Osteocyte (in vitro differentiated cells): ENCODE data around the gene KBTBD13. TPM values are rescaled to one million over a fixed set of nuclear protein-coding genes. Genes with fewer than 3 reads are reported as not detected.

Experiments
- DNase-seq: peaks from one replicate; pipeline ENCODE4 v3.0.0; 2021; ENCODE audit warnings: mixed read lengths; ENCODE audit not compliant: unreplicated experiment; ENCODE audit errors: extremely low spot score
- H3K27ac Mint-ChIP-seq: one replicate; pipeline ENCODE4 v1.8.0; 2021; ENCODE audit warnings: mild to moderate bottlenecking, mixed read lengths; ENCODE audit not compliant: unreplicated experiment
- H3K27me3 Mint-ChIP-seq: one replicate; pipeline ENCODE4 v1.8.0; 2021; ENCODE audit warnings: mixed read lengths; ENCODE audit not compliant: unreplicated experiment
- H3K36me3 Mint-ChIP-seq: one replicate; pipeline ENCODE4 v1.8.0; 2021; ENCODE audit warnings: mixed read lengths; ENCODE audit not compliant: unreplicated experiment
- H3K4me1 Mint-ChIP-seq: one replicate; pipeline ENCODE4 v1.8.0; 2021; ENCODE audit warnings: mixed read lengths; ENCODE audit not compliant: unreplicated experiment
- H3K4me3 Mint-ChIP-seq: one replicate; pipeline ENCODE4 v1.8.0; 2021; ENCODE audit warnings: mild to moderate bottlenecking, moderate library complexity, mixed read lengths; ENCODE audit not compliant: unreplicated experiment
- H3K9me3 Mint-ChIP-seq: one replicate; pipeline ENCODE4 v1.8.0; 2021; ENCODE audit warnings: mixed read lengths; ENCODE audit not compliant: unreplicated experiment
- total RNA-seq: library from RNA; stranded (reverse); gene quantifications from 2 replicates; pipeline ENCODE4 v1.2.1, GENCODE V29; 2021
- TF ChIP-seq, protein P1 (sequence below): fragments of 200-600 bp; sonication (generic); IDR thresholded peaks from 2 replicates; pipeline ENCODE4 v1.5.0; 2021; ENCODE audit warnings: antibody characterized with exemption, mild to moderate bottlenecking, moderate library complexity

KBTBD13 gene
- total RNA-seq, 1 donor from 2014 or later = not detected

DNA sequence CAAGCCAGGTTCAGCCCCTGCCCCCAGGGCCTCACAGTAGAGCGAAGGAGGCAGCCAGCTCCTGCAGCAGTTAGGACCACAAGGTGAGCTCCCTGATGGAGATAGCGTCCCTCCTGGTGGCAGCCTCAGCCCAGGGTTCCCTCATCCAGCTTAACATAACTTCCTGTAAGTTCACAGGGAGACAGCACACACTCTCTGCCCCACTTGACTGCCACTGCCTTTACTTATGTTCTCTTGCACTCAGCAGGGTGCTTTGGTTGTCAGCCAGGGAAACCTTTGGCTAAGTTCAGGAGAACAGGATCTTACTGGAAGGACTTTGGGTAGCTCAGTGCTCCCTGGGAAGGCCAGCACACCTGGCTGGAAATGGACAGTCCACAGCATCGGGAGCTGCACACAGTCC, 10.9 kb downstream of the KBTBD13 start:
- Mint-ChIP-seq H3K27ac (no peak overlapping the region), H3K36me3 (no peaks in the 10 kb centered on the region), H3K27me3 (peaks cover 21% of the 10 kb centered on the region), H3K9me3 (no peaks in the 10 kb centered on the region), H3K4me1 (peaks cover 32% of the 10 kb centered on the region), H3K4me3 (no peak overlapping the region)
- no peak for DNase-seq
- TF ChIP-seq, protein P1, sequence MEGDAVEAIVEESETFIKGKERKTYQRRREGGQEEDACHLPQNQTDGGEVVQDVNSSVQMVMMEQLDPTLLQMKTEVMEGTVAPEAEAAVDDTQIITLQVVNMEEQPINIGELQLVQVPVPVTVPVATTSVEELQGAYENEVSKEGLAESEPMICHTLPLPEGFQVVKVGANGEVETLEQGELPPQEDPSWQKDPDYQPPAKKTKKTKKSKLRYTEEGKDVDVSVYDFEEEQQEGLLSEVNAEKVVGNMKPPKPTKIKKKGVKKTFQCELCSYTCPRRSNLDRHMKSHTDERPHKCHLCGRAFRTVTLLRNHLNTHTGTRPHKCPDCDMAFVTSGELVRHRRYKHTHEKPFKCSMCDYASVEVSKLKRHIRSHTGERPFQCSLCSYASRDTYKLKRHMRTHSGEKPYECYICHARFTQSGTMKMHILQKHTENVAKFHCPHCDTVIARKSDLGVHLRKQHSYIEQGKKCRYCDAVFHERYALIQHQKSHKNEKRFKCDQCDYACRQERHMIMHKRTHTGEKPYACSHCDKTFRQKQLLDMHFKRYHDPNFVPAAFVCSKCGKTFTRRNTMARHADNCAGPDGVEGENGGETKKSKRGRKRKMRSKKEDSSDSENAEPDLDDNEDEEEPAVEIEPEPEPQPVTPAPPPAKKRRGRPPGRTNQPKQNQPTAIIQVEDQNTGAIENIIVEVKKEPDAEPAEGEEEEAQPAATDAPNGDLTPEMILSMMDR = no peak

DNA sequence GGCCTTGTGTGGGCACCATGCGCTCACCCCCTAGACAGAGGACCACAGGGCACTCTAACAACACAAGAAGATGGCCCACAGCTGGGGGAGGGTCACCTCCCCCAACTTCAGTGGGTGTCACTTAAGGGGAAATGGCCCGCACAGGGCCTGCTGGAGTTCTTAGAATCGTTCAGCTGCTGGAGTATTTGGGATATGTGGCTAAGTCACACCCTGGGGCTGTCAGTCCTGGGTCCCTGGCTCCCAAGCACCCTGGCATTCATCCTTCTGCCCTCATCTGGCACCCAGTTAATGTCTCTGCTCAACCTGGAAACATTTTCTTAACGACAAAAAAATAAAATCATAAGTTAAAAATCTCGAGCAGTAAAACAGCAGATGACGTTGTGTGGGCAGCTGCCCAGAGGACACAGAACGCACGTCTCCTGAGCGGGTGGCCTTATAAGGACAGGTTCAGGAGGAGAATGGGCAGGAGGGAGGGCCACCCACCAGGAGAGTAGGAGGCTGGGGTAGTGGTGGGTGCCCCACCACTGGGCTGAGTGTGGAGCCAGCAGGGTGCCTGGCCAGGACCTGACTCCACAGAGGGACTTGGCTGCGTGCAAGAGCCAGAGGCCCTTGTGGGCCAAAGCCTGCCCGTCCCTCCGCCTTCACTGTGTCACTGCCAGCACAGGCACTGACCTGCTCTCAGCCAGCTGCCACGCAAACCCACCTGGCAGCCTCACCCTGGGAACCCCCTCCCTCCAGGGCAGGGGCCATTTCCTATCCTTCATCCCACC, 11.5 kb downstream of the KBTBD13 start:
- peak overlapping the region; percentile 35 for H3K27ac Mint-ChIP-seq
- no peak overlapping the region for H3K4me3 Mint-ChIP-seq
- no peaks in the 10 kb centered on the region for H3K9me3 Mint-ChIP-seq
- H3K36me3 Mint-ChIP-seq = no peaks in the 10 kb centered on the region
- TF ChIP-seq, protein P1 = no peak
- no peak for DNase-seq
- peaks cover 26% of the 10 kb centered on the region for H3K4me1 Mint-ChIP-seq
- H3K27me3 Mint-ChIP-seq = peaks cover 15% of the 10 kb centered on the region

GRCh38 chr15:65088643-65089021, 12.1 kb downstream of the KBTBD13 start:
- H3K4me3 Mint-ChIP-seq = no peak overlapping the region
- no peak overlapping the region for H3K27ac Mint-ChIP-seq
- H3K4me1 Mint-ChIP-seq = peaks cover 24% of the 10 kb centered on the region
- no peaks in the 10 kb centered on the region for H3K36me3 Mint-ChIP-seq
- DNase-seq = no peak
- H3K9me3 Mint-ChIP-seq = no peaks in the 10 kb centered on the region
- TF ChIP-seq, protein P1 = no peak
- peaks cover 13% of the 10 kb centered on the region for H3K27me3 Mint-ChIP-seq

- TF ChIP-seq, protein P1 = no peak
- Mint-ChIP-seq H3K9me3 (no peaks in the 10 kb centered on the region), H3K36me3 (no peaks in the 10 kb centered on the region), H3K4me3 (no peak overlapping the region), H3K27me3 (peaks cover 6% of the 10 kb centered on the region), H3K27ac (no peak overlapping the region), H3K4me1 (peaks cover 24% of the 10 kb centered on the region)
- no peak for DNase-seq
Observed at GRCh38 chr15:65089206-65089824, 12.8 kb downstream of the KBTBD13 start.

DNA sequence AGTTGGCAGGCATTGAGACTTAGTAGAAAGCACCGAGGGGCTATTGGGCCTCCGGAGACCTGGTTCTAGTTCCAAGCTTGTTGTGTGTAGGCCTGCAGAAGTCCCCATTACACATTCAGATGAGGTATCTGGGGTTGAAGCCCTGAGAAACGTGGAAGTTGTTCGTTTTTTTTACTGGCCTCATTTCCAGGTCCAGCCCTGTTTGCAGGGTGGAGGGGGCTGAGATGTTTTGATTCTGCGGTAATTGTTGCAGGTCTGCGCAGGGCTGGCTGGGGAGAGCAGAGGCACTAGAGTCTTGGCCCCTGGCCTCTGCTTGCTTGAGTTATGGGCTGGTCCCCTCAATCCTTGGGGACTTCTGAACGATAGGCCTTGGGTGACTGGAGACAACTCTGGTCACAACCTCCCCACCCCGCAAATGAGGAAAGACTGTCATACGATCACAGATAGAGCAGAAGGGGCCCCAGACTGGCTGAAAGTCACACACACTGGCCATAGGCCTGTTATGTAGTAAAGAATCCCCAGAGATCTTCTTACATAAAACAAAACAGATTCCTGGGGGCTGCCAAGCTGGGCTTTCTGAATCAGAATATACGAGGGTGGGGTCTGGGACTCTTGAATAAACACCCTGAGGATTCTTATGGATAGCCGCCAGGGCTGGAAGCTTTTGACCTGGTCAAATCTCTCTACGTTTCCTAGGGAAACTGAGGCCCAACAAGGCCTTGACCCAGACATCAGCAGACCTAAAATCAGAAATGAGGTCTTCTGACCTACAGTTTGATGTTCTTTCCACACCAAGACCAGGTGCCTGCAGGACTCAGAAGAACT, 15.6 kb downstream of the KBTBD13 start:
- H3K36me3 Mint-ChIP-seq = peaks cover 2% of the 10 kb centered on the region
- no peak for DNase-seq
- H3K27ac Mint-ChIP-seq = no peak overlapping the region
- H3K27me3 Mint-ChIP-seq = no peaks in the 10 kb centered on the region
- H3K9me3 Mint-ChIP-seq = no peaks in the 10 kb centered on the region
- peaks cover 31% of the 10 kb centered on the region for H3K4me1 Mint-ChIP-seq
- TF ChIP-seq, protein P1 = no peak
- no peak overlapping the region for H3K4me3 Mint-ChIP-seq
